SIG-M5 (cell line): ENCODE data around the gene DNAJC15.

Experiments used
- DNase-seq: peaks from one replicate; lab custom pipeline; 2025; lab: John Stamatoyannopoulos, UW

Gene DNAJC15

DNA sequence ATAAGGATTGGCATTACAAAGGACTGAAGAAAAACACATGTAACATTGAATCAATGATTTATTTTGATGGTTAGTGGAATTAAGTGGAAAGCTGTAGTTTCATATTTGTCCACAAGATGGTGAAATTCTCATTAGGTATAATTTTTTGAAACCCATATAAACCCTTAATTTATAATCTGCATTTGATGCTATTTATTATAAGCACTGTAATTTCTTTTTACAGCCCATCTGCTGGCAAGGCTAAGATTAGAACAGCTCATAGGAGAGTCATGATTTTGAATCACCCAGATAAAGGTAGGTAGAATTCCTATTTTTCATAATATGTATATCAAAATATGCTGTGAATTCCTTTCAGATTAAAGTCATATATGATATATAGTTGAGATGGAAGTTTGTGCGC lies 62.2 kb downstream of the DNAJC15 start:
- DNase-seq, result no peak

DNA sequence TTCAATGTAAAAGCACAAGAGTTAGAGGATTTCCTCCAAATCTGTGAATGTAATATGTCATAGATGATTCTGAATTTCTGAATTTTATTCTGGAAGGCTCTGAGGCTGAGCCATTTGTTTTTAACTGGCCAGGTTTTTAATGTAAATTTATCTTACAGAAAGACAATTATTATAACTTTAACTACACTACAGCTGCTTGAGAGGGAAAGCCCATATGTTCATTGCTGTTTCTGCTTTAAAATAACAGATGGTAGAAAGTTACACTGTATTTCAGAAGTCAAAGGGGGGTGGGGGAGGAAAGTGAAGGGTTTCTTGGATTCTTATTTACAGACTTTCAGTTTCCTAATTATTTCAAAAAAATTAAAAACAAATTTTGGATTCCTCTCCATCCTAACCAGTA lies 62.8 kb downstream of the DNAJC15 start:
- no peak for DNase-seq

- DNase-seq, result no peak
Observed at GRCh38 chr13:43088093-43088511, 64.7 kb downstream of the DNAJC15 start.

- DNase-seq, result no peak
Observed at GRCh38 chr13:43089912-43090498, 66.6 kb downstream of the DNAJC15 start.

DNA sequence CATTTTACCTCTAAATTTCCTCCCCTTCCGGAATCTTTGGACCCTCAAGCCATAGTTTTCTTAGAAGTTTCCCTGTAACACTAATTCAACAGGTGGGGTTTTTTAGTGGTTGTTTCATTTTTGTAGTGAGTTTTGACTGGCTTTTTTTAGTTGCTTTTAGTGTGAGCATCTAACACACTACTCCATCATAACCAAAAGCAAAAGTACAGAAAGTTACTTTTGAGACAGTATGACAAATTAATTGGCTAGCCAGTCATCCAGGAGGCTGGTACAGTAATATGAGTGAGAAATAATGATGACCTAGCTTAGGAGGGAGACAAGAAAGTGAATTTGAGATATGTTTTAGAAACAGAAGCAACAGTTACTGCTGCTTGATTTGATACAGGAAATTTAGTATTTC lies 71.5 kb downstream of the DNAJC15 start:
- DNase-seq, result no peak

GRCh38 chr13:43095771-43096719 lies 72.7 kb downstream of the DNAJC15 start:
- no peak for DNase-seq

GRCh38 chr13:43100667-43101066 lies 77.3 kb downstream of the DNAJC15 start:
- DNase-seq, result no peak

DNA sequence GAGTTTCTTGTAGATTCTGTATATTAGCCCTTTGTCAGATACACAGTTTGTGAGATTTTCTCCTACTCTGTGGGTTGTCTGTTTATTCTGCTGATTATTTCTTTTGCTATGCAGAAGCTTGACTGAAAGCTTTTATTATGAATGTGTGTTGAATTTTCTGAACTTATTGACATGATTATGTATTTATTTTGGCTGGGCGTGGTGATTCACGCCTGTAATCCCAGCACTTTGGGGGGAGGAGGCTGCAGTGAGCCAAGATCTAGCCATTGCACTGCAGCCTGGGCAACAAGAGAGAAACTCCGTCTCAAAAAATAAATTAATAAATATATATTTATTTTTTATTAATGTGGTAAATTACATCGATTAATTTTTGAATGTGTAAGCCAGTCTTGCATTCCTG lies 78.9 kb downstream of the DNAJC15 start:
- no peak for DNase-seq

- no peak for DNase-seq
Observed at GRCh38 chr13:43107780-43108179, 84.4 kb downstream of the DNAJC15 start.

- no peak for DNase-seq
Observed at GRCh38 chr13:43110036-43110435, 86.7 kb downstream of the DNAJC15 start.

DNA sequence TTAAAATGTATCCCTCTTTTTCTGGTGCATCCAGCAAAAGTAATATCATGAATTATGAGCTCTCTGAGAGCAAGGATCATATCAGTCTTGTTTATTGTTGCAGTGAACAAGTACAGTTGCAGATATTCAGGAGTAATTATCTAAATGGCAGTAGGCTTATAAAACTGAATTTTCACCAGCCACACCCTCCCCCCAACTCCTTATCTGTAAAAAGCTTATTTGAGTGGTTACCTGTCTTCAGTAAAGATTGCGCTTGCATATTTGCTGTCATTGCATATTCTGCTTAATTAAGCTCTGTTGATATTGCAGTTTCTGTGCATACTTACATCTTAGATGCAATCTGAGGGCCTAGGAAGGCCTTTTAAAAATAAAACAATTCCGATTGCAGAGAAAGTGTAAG lies 87.3 kb downstream of the DNAJC15 start:
- DNase-seq, result no peak

DNA sequence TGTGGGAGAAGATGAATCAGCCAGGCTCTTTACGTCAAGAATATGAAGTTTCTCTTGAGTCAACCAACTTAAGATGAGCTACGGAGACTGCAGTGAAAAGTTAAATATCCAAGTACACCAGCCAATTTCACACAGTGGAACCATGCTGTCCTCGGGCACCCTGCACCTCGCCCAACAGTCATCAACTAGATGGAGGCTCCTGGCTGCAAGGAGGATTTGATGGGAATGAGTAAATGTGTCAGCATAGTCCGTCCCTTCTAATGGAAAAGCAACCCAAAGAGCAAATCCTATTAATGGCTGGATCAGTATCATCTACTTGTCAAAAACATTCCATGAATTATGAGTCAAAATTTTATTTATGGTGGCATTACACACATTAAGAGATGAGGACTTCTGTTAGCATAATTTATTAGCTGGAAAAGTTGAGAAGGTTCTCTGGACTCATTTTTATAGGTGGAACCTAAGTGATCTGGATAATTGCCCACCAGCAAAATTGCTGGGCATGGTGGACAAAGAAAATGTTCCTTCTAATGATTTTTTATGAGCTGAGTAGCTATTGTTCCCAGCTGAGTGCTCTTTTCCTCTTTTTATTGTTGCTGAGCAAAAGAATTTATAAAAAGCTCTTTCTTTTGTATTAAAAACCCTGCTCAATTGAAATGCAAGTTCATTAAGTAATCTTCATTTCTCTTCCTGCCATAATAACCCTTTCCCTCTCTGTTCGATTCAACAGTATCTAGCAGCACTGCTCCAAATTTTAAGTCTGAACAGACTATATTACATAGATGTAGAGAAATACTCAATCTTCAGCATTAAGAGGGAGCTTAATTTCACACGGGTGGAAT lies 88.4 kb downstream of the DNAJC15 start:
- DNase-seq, result no peak

DNA sequence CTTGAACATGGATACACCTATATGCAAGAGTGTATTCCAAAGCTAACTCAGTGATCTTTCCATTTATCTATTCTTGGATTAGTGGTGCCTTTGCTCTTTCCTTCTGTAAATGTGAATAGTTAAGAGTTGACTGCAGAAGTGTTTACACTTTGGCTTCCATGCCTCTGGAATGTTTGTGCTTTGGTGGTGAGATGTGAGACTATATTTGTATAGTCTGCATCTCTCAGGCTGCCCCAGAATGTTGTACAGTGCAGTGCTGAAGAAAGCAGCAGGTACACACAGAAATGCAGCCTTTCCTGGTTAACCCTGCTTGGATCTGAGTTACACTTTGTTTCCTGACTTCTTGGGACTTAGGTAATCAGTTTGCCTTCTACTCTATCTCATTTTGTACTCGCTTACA lies 90.2 kb downstream of the DNAJC15 start:
- DNase-seq, result no peak

GRCh38 chr13:43114504-43114903 lies 91.1 kb downstream of the DNAJC15 start:
- no peak for DNase-seq

DNA sequence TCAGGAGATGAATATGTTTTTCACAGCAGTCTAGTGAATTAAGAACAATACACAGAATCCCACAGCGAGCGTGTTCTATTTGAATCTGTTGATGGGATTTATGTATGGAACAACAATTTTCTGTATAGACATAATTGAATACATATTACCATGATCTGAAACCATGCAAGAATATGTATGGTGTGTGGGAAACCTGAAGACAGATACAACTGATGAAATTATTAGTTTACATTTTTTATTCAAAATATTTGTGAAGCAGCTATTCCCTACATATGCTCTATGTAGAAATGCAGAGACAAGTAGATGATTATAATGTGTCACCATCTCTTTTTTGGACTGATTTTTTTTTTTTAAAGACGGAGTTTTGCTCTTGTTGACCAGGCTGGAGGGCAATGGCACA lies 91.8 kb downstream of the DNAJC15 start:
- DNase-seq, result no peak

DNA sequence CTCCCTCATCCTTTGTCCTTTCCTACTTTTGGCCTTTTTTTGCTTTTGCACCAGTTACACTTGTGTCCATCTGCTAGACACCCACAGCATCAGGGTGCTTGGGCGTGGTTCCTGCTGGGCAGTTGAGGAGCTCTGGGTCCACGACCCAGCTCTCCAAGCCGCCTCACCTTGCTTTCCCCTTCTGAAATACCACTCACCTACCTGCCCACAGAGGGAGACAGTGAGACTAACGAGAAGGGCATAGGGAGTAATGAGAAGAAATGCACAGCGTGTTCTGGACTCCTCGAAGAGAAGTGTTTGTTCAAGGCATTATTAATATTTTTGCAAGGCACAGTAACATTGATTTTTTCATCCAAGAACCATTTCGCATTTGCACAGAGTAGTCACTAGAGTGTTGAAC lies 92.9 kb downstream of the DNAJC15 start:
- DNase-seq, result no peak

DNA sequence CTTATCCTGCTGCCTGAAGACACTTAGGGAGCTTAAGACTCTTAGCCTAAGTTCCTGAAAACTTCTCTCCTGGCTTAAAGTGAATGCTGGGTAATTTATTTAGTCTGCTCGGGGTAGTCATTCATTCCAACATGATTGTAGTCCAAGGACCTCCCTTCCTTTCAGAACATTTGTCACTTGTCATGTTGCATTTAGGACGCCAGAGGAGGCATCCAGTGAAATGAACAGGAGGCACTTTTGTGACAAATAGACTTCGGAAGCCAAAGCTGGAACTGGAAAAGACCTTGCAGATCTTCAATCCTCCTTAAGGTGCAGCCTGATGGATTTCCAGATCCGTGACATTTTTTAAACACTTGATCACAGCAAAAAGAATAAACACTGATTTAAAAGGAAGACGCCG lies 95.1 kb downstream of the DNAJC15 start:
- DNase-seq, result no peak

DNA sequence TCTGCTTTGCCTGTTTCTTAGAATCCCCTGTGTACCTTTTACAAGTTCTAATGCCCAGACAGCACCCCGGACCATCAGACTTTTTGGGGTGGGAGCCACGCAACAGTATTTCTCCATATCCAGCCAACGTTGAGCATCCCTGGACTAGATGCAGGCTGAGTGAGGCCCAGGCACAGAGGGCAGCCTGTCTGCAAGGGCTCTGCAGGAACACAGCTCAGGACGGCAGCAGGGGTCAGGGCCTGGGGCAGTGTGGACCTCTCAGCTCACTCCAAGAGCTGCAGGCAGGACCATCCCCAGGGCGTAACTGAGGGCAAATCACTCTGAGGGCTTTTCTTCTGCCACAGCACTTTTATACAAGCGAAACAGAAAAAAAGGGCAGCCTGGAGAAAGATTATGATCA lies 95.8 kb downstream of the DNAJC15 start:
- no peak for DNase-seq

- DNase-seq, result no peak
Observed at GRCh38 chr13:43122791-43123190, 99.4 kb downstream of the DNAJC15 start.

DNA sequence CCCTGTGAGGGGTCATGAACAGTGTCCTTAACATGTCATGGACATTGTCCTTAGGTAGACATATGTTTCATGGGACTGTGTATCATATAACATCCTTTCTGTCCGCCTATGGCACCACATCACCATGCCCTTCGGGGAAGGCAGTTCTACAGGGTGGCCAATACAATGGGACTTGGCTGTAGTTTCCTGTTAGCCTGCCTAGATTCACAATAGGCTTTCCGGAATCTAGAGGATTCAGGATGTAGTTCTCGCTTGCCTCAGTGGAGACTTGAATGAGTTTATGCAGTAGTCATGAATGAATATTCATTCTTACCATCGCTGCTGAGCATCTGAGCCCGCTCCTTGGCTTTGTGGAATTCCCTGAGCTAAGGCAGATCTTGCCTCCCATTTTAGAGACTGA lies 100.5 kb downstream of the DNAJC15 start:
- DNase-seq, result no peak

DNA sequence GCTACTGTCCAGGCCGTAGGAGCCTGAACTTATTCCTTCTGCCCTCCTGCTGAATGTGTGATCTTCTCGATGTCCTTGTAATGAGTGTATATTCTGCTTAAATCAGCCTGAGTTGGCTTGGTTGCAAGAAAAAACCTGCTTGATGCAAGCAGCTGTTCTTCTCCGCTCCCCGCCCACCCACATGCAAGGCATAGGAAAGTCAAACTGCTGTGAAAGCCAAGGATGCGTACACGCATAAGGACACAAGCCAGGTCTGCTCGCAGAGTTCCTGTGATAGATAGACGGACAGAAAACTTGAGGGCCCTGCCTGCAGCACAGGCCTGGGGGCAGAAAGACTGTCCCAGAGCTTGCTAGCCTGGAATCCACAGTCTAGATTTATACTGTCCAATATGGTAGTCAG lies 101.1 kb downstream of the DNAJC15 start:
- no peak for DNase-seq

DNA sequence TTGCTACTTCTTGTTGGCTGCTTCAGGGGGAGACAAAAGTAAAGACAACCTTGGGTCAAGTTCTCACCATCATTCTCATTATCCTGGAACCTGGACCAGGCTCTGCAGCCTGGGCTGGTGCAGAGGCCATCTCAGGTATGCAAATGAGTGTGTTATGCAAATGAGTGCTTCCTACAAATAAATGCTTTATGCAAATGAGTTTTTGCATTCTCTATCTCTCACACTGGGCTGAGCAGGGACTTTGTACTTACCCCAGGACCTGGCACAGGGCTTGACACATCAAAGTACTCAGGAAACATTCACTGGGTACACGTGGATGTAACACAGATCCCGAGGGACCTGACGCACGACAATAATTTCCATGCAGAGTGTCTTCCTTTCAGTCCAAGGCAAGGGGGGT lies 103.0 kb downstream of the DNAJC15 start:
- no peak for DNase-seq
